ENCODE measurements around the gene NAT10. TPM values are rescaled to one million over a fixed set of nuclear protein-coding genes. Genes with fewer than 3 reads are reported as not detected.

Gene NAT10
- total RNA-seq, 1 experiment from 2014 or later = 48.7 TPM

GRCh38 chr11:34063061-34063795 lies 42.2 kb upstream of the NAT10 start:
- H3F3A ChIP-seq (ENCODE audit: low read length, unreplicated experiment) = no peaks in the 10 kb centered on the region
- no peak overlapping the region for H3K4me2 ChIP-seq (ENCODE audit: low read length)
- ChIA-PET POLR2A (ENCODE audit: unreplicated experiment) (interaction anchor here (0.6 kb wide), 1 partner anchor 32 kb away, joined by 3 read pairs; no protein-coding TSS in a partner anchor), CTCF (interaction anchor here (0.7 kb wide), 1 partner anchor 243 kb away, joined by 3 read pairs; no protein-coding TSS in a partner anchor)
- H4K20me1 ChIP-seq (ENCODE audit: low read length) = peaks cover 55% of the 10 kb centered on the region
- no peaks in the 10 kb centered on the region for H3K27me3 ChIP-seq (ENCODE audit: low read length)
- H3K4me1 ChIP-seq (ENCODE audit: insufficient read depth, low read length) = no peaks in the 10 kb centered on the region
- peaks cover 17% of the 10 kb centered on the region for H3K36me3 ChIP-seq (ENCODE audit: low read depth, low read length)
- no peak for TF ChIP-seq EZH2phosphoT487 (IDR thresholded peaks at IDR 0.05; ENCODE audit: borderline replicate concordance, low read length)
- TF ChIP-seq EZH2 (IDR thresholded peaks at IDR 0.05; ENCODE audit: low read length, unreplicated experiment) = no peak
- TF ChIP-seq CTCF (conservative IDR thresholded peaks at IDR 0.05; ENCODE audit: low read depth, low read length) = no peak
- DNase-seq (no peak), ATAC-seq (no peak)
- H3K9me3 ChIP-seq (ENCODE audit: low read length) = no peaks in the 10 kb centered on the region
- no peak overlapping the region for H3K4me3 ChIP-seq (ENCODE audit: low read length)
- peaks cover 100% of the 10 kb centered on the region for H3K79me2 ChIP-seq (ENCODE audit: low read length)
- H2AFZ ChIP-seq (ENCODE audit: low read length) = no peak overlapping the region
- intact Hi-C loops (cut with micrococcal nuclease) = no loop called here
- no peak overlapping the region for H3K9ac ChIP-seq (ENCODE audit: low read length)
- BruUV-seq (replicated peaks) = no TSS peak
- no peak overlapping the region for H3K27ac ChIP-seq (ENCODE audit: low read length)
- no peaks in the 10 kb centered on the region for H3K9me2 ChIP-seq (replicated peaks; ENCODE audit: low read length)

- no peak overlapping the region for H2AFZ ChIP-seq (ENCODE audit: low read length)
- no peaks in the 10 kb centered on the region for H3F3A ChIP-seq (ENCODE audit: low read length, unreplicated experiment)
- H3K4me2 ChIP-seq (ENCODE audit: low read length) = no peak overlapping the region
- H3K36me3 ChIP-seq (ENCODE audit: low read depth, low read length) = peaks cover 17% of the 10 kb centered on the region
- DNase-seq (no peak), ATAC-seq (no peak)
- H3K4me1 ChIP-seq (ENCODE audit: insufficient read depth, low read length) = no peaks in the 10 kb centered on the region
- H3K27me3 ChIP-seq (ENCODE audit: low read length) = no peaks in the 10 kb centered on the region
- H3K9me2 ChIP-seq (replicated peaks; ENCODE audit: low read length) = no peaks in the 10 kb centered on the region
- intact Hi-C loops (cut with micrococcal nuclease) = no loop called here
- ChIA-PET POLR2A (ENCODE audit: unreplicated experiment) (no interaction called here), CTCF (no interaction called here)
- no TSS peak for BruUV-seq (replicated peaks)
- no peaks in the 10 kb centered on the region for H3K9me3 ChIP-seq (ENCODE audit: low read length)
- no peak for TF ChIP-seq EZH2phosphoT487 (IDR thresholded peaks at IDR 0.05; ENCODE audit: borderline replicate concordance, low read length)
- no peak for TF ChIP-seq CTCF (conservative IDR thresholded peaks at IDR 0.05; ENCODE audit: low read depth, low read length)
- no peak for TF ChIP-seq EZH2 (IDR thresholded peaks at IDR 0.05; ENCODE audit: low read length, unreplicated experiment)
- H4K20me1 ChIP-seq (ENCODE audit: low read length) = peaks cover 61% of the 10 kb centered on the region
- no peak overlapping the region for H3K27ac ChIP-seq (ENCODE audit: low read length)
- H3K9ac ChIP-seq (ENCODE audit: low read length) = no peak overlapping the region
- H3K4me3 ChIP-seq (ENCODE audit: low read length) = no peak overlapping the region
- H3K79me2 ChIP-seq (ENCODE audit: low read length) = peaks cover 100% of the 10 kb centered on the region
Observed at GRCh38 chr11:34064291-34064690, 41.1 kb upstream of the NAT10 start.
